CD1c-positive myeloid dendritic cell (primary cell): ENCODE data around the gene SAP130.
"Not testable (repeated sequence)": the region's sequence is repeated elsewhere in the genome, so short reads cannot be mapped to it uniquely, and the experiment has no call there.

Experiments used
- DNase-seq: peaks from one replicate; pipeline ENCODE4 v3.0.0-alpha.2; 2016; ENCODE audit errors: extremely low spot score

SAP130 gene

DNA sequence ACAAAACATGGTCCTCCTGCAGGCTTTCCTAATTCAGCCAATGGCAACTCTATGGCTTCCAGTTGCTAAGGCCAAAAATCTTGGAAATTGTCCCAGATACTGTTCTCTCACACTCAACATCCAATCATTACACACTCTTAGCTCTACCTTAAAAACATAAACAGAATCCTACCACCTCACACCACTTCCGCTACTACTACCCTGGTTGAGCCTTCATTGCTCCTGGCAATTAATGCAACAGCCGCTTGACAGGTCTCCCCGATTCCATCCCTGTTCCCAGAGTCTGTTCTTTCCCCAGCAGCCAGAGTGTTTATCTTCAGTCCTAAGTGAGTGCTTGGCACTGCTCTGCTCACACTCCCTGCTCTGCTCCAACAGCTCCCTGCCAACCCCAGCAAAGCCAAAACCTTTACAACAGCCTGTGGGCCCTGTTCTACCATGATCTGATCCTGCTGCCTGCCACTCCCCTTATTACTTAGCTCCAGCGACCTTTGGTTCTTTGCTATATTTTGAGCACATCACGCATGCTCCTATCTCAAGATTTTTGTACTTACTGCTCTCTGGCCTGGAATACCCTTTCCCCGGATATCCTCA lies 74.6 kb downstream of the SAP130 start:
- no peak for DNase-seq

DNA sequence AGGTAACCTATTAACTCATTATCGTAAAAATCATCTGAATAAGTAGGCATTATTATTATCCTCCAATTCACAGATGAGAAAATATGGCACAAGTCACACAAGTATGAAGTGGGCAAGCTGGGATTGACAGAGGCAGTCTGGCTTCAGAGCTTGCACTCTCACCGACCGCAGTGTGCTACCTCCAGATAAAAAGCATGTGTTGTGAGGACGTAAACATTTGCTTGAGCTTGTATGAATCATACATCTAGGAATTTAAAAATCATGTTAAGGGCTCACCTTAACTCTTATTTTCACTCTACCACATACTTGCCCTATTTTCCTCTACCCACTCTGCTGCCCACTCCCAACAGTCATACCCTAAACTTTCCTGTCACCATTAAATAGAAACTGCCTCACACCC lies 76.8 kb downstream of the SAP130 start:
- DNase-seq, result no peak

DNA sequence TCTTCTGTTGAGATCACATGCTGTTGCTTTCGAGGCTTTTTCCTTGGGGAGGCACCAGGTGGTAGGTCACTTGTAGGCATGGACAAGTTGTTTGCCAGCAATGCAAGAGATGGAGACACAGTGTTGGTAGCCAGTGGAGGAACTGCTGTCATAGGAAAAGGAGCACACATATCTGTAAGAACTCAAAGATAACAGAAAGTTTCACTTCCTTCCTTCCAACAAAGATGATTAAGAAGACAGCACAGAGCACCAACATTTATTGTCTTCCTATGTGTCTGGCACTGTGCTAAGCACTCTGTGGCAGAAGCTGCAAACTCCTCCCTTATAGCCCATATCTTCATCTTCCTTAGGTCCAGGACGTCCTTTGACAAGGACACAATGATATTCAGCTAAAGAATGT lies 77.6 kb downstream of the SAP130 start:
- no peak for DNase-seq

DNA sequence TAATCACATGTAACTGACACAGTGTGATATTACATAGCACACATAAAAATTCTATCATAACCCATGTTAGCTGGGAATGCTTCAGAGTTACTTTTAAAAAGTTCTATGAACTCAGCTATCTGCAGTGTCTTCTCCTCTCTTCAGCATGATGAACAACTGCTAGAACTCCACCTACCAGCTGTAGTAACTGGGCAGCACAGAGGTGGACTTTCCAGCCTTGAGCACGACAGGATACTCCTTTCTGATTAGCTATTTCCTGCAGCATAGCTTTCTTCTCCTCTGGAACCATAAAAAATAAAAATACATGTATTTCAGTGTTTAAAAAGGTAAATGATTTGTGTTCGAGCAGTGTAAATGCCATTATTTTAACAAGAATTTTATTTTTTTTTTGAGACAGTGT lies 82.6 kb downstream of the SAP130 start:
- no peak for DNase-seq

DNA sequence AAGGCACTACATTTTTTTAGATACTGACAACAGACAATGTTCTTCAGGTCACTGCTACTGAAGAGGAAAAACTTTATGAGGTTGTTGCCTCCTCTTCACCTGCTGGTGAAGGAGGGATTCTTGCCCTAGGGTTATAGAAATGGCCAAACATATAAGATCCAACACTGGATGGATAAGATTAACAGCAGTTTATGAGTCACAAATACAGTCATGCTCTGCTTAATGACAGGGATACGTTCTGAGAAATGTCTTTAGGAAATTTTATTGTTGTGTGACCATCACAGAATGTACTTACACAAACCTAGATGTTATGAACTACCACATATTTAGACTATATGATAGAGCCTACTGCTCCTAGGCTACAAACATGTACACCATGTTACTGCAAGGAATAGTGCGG lies 84.7 kb downstream of the SAP130 start:
- DNase-seq, result no peak

DNA sequence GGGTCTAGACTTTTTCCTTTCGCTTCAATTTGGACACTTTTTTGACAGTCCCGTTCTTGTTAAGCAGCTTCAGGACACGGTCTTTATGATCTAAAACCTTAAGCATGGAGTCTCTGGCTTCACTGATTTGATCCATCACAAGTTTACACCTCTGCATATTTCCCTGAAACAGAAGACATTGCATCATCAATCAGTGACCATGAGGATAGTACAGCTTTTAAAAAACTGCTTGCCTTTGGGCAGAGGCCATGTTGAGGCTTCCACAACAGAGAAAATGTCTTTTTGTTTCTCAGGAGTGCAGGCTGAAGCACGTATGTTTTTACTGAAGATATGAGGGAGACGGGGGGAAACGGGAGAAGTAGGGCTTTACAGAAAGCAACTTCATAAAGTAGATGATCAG lies 85.9 kb downstream of the SAP130 start:
- DNase-seq, result no peak

DNA sequence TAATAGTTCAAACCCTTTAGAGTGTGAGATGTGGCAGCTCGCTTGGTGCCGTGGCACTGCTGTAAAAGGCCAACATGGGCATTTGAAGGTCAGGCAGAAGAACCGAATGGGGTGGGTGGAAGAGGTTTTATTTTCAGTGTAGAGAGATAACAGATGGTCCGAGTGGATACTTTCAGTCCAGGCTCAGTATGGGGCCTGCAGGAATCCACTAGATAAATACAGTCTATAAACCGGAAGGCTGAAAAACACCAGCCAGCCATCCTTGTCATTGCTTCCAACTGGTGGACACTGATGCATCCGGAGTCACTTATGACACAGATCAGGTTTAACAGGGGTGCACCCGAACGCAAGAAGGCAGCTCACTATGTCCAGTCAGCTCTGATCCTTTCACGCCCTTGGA lies 86.4 kb downstream of the SAP130 start:
- no peak for DNase-seq

DNA sequence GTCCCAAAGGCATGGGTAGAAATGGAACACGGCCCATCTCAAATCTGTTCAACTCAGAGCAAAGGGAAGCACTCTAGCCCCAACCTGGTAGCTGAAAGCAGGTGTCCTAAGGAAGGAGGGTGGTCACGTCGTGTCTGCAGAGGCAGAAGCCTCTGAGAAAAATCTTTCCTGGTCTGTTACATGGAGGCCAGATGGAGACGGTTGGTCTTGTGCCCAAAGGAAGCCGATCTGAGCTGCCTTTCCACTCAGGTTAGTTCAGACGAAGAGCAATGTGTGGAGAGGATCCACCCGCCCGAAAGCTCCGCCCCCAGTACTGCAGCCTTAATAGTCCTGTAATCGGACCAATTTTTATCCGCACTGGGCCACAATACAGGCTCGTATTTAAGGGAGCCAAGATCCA lies 87.2 kb downstream of the SAP130 start:
- DNase-seq, result no peak

DNA sequence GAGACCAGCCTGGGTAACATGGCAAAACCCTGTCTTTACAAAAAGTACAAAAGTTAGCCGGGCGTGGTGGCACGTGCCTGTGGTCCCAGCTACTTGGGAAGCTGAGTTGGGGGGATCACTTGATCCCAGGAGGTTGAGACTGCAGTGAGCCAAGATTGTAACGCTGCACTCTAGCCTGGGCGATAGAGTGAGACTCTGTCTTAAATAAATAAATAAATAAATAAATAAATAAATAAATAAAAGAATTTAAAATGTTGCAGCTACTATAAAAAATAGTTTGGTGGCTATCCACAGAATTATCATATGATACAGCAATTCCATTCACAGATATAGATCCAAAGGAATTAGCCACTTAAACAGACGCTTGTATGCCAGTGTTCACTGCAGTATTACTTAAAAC lies 92.5 kb downstream of the SAP130 start:
- DNase-seq, result no peak

DNA sequence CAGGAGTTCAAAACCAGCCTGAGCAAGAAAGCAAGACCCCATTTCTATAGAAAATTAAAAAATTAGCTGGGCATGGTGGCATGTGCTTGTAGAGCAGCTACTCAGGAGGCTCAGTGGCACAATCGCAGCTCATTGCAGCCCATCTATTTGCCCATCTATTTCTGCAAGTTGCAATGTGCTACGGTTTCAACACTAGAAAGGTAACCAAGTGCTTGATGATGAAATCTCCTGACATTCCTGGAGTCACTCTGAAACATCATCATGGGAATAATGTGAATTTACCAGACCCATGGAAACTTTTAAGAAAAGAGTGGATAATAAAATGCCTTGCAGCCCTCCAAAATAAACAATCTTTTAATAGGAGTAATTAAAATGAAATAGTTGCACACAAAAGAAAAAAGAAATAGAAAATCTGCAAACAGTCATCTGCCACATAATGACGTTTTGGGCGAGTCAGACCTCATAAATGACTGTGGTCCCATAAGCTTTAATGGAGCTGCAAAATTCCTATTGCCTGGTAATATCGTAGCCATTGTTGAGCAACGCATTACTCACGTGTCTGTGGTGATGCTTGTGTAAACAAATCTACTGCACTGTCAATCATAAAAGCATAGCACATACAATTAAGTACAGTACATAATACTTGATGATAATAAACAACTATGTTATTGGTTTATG lies 95.5 kb downstream of the SAP130 start:
- DNase-seq, result no peak

DNA sequence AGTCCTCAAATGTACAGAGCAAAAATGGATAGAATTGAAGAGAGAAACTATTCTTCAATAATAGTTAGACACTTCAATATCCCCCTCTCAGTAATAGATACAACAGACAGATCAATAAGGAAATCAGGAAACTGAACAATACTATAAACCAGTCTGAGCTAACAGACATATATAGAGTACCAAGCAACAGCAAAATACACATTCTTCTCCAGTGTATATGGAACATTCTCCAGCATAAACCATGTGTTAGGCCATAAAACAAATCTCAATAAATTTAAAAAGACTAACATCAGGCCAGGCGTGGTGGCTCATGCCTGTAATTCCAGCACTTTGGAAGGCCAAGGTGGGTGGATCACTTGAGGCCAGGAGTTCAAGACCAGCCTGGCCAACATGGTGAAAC lies 98.4 kb downstream of the SAP130 start:
- no peak for DNase-seq

DNA sequence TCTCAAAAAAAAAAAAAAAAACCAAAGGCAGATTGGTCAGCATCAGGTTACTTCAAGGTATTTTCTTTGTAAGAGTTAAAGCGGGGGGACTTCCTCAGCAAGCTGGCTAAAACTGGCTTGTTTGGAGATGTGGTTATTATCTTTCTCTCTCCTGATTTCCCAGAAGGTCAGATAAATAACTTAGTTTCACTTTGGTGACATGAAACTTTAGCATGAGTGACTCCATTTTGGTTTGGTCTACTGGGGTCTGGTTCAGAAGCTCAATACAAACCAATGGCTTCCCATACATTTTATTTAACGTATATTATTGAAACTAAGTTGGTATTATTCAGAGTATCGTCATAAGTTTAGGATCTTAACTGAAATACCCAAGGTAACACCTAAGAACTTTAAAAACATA lies 100.5 kb downstream of the SAP130 start:
- DNase-seq, result no peak

DNA sequence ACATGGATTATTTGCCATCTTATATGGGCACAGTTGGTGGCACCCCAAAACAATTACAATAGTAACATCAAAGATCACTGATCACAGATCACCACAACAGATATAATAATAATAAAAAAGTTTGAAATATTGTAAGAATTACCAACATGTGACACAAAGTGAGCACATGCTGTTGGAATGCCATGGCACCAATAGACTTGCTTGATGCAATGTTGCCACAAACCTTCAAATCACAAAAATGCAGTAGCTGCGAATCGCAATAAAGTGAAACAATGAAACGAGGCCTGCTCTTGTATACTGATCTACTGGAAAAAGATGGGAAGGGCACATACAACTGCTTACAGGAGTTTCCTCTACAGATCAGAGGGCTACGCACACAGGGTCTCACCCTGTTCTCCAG lies 109.9 kb downstream of the SAP130 start:
- DNase-seq, result no peak

DNA sequence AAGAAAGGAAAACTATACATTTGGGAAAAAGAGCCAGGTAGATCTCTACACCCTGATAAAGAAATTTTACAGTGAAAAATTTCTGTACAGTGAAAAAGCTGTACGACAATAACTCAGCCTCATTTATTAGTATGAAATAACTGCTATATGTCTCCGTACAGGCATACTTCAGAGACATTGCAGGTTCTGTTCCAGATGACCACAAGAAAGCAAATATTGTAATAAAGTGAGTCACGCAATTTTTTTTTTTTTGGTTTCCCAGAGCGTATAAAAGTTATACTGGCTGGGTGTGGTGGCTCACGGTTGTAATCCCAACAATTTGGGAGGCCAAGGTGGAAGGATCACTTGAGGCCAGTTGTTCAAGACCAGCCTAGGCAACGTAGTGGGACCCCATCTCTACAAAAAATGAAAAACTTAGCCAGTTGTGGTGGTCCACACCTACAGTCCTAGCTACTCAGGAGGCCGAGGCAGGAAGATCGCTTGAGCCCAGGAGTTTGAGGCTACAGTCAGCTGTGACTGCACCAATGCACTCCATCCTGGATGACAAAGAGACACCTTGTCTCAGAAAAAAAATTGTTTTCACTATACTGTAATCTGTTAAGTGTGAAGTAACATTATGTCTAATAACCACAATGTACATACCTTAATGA lies 113.9 kb downstream of the SAP130 start:
- DNase-seq, result no peak

DNA sequence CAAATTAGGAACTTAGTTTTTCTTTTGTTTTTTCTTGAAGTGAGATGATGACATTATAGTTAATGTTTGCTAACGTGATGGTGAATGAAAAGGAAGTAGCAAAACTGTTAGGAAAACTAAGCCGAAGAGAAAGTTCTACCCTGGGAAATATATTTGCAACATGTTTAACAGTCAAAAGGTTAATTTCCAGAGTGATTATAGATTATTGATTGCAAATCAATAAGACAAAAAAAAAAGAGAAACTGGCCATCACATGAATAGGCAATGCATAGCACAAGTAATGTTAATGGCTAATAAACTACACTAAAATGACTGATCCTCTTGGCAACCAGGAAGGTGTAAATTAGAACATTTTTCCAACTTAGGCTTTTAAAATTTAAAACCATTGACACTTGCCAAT lies 116.1 kb downstream of the SAP130 start:
- DNase-seq, result peak; percentile 10

DNA sequence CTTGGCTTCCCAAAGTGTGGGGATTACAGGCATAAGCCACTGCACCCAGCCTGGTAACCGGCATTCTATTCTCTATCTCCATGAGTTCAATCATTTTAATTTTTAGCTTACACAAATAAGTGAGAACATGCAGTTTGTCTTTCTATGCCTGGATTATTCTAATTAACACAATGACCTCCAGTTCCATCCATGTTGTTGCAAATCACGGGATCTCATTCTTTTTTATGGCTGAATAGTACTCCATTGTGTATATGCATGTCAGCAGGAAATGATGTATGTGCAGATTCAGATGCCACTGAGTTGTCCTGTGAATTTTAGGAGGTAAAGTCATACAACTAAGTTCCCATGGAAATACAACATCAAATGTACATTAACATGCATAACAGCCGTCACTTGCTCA lies 117.4 kb downstream of the SAP130 start:
- no peak for DNase-seq

DNA sequence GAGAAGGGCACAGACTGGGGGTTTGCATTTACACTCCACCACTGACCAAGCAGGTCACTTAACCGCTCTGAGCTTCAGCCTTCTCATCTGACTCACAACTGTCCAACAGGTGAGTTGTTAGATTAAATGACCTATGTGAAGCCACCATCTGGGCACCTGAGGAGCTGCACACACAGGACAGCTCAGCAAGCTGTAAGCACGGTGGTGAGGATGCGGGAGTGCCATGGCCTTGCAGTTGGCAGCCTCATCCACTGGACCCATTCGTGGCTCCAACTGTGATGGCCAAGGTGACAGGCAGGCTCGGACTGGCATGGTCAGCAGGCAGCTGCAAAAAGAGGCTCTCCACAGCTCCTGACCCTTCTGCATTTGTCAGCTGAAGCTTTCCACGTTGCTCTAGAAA lies 118.8 kb downstream of the SAP130 start:
- no peak for DNase-seq

DNA sequence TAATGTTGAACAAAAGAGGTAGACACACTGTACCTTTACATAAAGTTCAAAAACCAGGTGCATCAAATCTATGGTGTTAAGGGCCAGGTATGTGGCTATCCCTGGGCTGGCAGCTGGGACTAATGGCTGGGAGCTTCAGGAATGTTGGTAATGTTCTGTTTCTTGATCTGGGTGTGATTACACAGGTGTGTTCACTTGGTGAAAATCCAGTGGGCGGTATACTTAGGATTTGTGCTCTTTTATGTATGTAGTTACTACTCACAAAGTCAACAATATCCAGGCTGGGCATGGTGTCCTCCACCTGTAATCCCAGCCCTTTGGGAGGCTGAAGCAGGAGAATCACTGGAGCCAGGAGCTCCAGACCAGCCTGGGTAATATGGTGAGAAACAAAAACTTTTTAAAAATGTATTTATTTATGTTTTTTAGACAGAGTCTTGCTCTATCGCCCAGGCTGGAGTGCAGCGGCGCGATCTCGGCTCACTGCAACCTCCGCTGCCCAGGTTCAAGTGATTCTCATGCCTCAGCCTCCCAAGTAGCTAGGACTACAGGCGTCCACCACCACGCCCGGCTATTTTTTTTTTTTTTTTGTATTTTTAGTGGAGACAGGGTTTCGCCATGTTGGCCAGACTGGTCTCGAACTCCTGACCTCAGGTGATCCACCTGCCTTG lies 120.0 kb downstream of the SAP130 start:
- DNase-seq, result not testable (repeated sequence)

DNA sequence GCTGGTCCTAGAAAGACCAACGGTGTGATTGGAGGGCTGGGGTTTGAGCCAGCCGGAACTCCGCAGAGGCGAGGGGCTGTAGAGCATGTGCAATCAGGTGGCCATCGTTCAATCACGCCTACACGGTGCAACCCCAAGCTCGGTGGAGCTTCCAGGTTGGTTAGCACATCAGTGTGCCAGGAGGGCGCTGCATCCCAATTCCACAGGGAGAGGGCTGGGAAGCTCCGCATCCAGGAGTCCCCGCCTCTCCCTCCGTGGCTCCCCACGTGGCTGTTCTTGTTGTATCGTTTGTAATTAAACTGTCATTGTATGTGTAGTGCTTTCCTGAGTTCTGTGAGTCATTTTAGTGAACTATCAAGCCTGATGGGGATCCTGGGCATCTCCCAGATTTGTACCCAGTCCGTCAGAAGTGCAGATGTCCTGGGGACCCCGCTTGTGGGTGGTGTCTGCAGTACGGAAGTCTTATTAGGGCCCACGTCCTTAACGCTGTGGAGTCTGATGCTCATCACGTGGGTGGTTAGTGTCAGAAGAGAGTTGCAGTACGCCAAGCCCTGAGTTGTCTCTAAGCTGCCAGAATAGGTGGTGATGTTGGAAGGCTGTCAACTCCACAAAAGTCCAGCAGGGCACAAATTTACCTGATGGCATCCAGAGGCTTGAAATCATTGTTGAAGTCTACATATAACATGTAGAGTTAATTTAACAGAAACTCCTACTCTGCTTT lies 121.5 kb downstream of the SAP130 start:
- no peak for DNase-seq

DNA sequence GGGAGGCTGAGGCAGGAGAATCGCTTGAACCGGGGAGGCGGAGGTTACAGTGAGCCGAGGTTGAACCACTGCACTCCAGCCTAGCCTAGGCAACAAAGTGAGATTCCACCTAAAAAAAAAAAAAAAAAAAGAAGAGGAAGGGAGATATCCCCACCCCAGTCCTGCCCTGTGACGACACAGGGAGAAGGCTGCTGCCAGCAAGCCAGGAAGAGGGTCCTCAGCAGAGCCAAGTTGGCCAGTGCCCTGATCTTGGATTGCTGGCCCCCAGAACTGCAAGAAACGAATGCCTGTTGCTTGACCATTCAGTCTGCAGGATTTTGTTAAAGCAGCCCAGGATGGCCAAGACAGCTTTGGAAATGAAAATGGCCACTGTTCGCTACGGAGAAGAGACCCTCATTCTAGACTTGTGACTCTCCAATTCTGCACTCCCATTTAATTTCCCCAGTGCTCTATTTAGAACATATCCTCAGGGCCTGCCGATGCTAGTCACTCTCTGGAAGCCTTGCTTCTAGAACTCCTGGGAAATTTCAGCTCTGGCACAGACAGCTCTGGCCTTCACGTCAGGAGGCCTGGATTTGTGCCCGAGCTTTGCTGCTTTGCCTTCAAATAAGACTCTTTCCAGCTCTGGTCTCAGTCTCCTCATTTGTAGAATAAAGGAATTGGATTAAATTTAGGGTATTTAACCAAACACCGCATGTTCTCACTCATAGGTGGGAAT lies 126.4 kb downstream of the SAP130 start:
- no peak for DNase-seq

DNA sequence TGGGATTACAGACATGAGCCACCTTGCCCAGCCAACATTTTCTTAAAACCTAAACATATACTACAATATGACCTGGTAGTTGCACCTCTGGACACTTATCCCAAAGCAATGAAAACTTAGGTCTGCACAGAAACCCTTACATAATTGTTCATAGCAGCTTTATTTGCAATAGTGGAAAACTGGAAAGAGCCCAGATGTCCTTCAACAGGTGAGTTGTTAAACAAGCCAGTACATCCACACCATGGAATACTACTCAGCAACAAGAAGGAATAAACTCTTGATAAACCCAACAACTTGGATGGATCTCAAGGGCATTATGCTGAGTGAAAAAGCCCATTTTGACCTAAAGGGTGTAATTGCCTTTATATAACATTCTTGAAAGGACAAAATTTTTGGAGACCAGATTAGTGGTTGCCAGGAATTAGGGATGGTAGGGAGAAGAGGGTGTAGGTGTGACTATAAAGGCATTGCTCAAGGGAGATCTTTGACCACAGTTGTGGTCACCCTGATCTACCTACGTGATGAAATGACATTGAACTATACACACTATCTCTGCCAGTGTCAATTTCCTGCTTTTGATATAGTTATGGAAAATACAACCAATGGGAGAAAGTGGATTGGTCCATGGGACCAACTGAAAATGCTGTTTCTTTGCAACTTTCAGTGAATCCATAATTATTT lies 130.2 kb downstream of the SAP130 start:
- DNase-seq, result no peak
